Measurements from ENCODE around the gene PCSK6. TPM values are rescaled to one million over a fixed set of nuclear protein-coding genes. Genes with fewer than 3 reads are reported as not detected.

The PCSK6 gene
- total RNA-seq, 1 donor from 2014 or later = 1.3 TPM

GRCh38 chr15:101322016-101322695 is 167.4 kb downstream of the PCSK6 start:
- H3K27me3 ChIP-seq (ENCODE audit: insufficient read depth, low read length) = peaks cover 2% of the 10 kb centered on the region
- no peak overlapping the region for H3K4me3 ChIP-seq (ENCODE audit: insufficient read depth, low read depth, low read length)
- TF ChIP-seq CTCF (IDR thresholded peaks at IDR 0.05; ENCODE audit: insufficient read depth, low read depth, low read length) (no peak), EZH2 (IDR thresholded peaks at IDR 0.05; ENCODE audit: insufficient read depth, low read length) (no peak)
- H3K4me2 ChIP-seq (ENCODE audit: low read length) = no peak overlapping the region
- Mint-ChIP-seq H3K27ac (ENCODE audit: unreplicated experiment) (no peak overlapping the region), H3K4me3 (ENCODE audit: unreplicated experiment) (no peak overlapping the region), H3K36me3 (ENCODE audit: low read depth, unreplicated experiment) (no peaks in the 10 kb centered on the region), H3K4me1 (ENCODE audit: low read depth, unreplicated experiment) (no peaks in the 10 kb centered on the region), H3K27me3 (ENCODE audit: low read depth, unreplicated experiment) (peaks cover 53% of the 10 kb centered on the region), H3K9me3 (ENCODE audit: unreplicated experiment) (no peaks in the 10 kb centered on the region)
- no peak overlapping the region for H3K9ac ChIP-seq (ENCODE audit: low read length)
- H3K36me3 ChIP-seq (ENCODE audit: insufficient read depth, low read length) = no peaks in the 10 kb centered on the region
- FAIRE-seq (no peak), DNase-seq (ENCODE audit: low read depth) (no peak)
- H2AFZ ChIP-seq (ENCODE audit: low read depth, low read length) = no peak overlapping the region
- H3K9me3 ChIP-seq (ENCODE audit: insufficient read depth, low read depth, low read length) = no peaks in the 10 kb centered on the region
- no peaks in the 10 kb centered on the region for H3K4me1 ChIP-seq (ENCODE audit: insufficient read depth, low read length)
- no peaks in the 10 kb centered on the region for H3K79me2 ChIP-seq (ENCODE audit: insufficient read depth, low read length)
- no peaks in the 10 kb centered on the region for H4K20me1 ChIP-seq (ENCODE audit: insufficient read depth, low read length)
- H3K27ac ChIP-seq (ENCODE audit: low read depth, low read length) = no peak overlapping the region

- no peaks in the 10 kb centered on the region for H3K36me3 Mint-ChIP-seq (ENCODE audit: low read depth, unreplicated experiment)
- TF ChIP-seq CTCF (IDR thresholded peaks at IDR 0.05; ENCODE audit: insufficient read depth, low read depth, low read length) = no peak
- no peak for TF ChIP-seq EZH2 (IDR thresholded peaks at IDR 0.05; ENCODE audit: insufficient read depth, low read length)
- Histone ChIP-seq H3K27ac (ENCODE audit: low read depth, low read length) (no peak overlapping the region), H3K4me1 (ENCODE audit: insufficient read depth, low read length) (no peaks in the 10 kb centered on the region), H2AFZ (ENCODE audit: low read depth, low read length) (no peak overlapping the region), H3K4me3 (ENCODE audit: insufficient read depth, low read depth, low read length) (no peak overlapping the region), H3K36me3 (ENCODE audit: insufficient read depth, low read length) (no peaks in the 10 kb centered on the region), H3K4me2 (ENCODE audit: low read length) (no peak overlapping the region), H3K9me3 (ENCODE audit: insufficient read depth, low read depth, low read length) (no peaks in the 10 kb centered on the region), H3K27me3 (ENCODE audit: insufficient read depth, low read length) (peaks cover 2% of the 10 kb centered on the region), H4K20me1 (ENCODE audit: insufficient read depth, low read length) (no peaks in the 10 kb centered on the region), H3K79me2 (ENCODE audit: insufficient read depth, low read length) (no peaks in the 10 kb centered on the region), H3K9ac (ENCODE audit: low read length) (no peak overlapping the region)
- H3K9me3 Mint-ChIP-seq (ENCODE audit: unreplicated experiment) = no peaks in the 10 kb centered on the region
- DNase-seq (ENCODE audit: low read depth) (peak; percentile 4), FAIRE-seq (no peak)
- no peak overlapping the region for H3K4me3 Mint-ChIP-seq (ENCODE audit: unreplicated experiment)
- H3K4me1 Mint-ChIP-seq (ENCODE audit: low read depth, unreplicated experiment) = no peaks in the 10 kb centered on the region
- H3K27ac Mint-ChIP-seq (ENCODE audit: unreplicated experiment) = no peak overlapping the region
- H3K27me3 Mint-ChIP-seq (ENCODE audit: low read depth, unreplicated experiment) = peaks cover 40% of the 10 kb centered on the region
Observed at GRCh38 chr15:101320501-101321052, 168.9 kb downstream of the PCSK6 start.

DNA sequence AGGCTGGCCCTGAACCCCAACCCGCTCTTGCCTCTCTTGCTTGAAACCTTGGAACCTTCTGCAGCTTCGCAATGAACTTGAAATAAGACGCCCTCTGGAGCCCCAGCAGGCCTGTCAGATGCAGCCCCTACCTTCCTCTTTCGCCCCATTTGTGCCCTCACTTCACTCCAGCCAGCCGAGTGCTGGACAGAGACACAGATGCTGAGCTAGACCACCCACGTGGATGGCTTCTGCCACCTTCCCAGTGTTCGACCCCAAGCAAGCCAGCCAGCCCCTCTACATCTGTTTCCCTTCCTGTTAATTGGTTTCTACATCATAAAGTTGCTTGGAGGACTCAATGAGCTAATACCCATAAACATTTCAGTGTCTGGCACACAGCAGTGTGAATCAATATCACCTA is 170.7 kb downstream of the PCSK6 start:
- no peak for FAIRE-seq
- no peak overlapping the region for H3K27ac Mint-ChIP-seq (ENCODE audit: unreplicated experiment)
- no peaks in the 10 kb centered on the region for H3K36me3 Mint-ChIP-seq (ENCODE audit: low read depth, unreplicated experiment)

More for the DNA sequence above, 170.7 kb downstream of the PCSK6 start:
- Histone ChIP-seq H3K27ac (ENCODE audit: low read depth, low read length) (no peak overlapping the region), H3K79me2 (ENCODE audit: insufficient read depth, low read length) (no peaks in the 10 kb centered on the region), H3K36me3 (ENCODE audit: insufficient read depth, low read length) (no peaks in the 10 kb centered on the region), H3K9ac (ENCODE audit: low read length) (no peak overlapping the region), H3K4me1 (ENCODE audit: insufficient read depth, low read length) (no peaks in the 10 kb centered on the region), H3K4me3 (ENCODE audit: insufficient read depth, low read depth, low read length) (no peak overlapping the region), H2AFZ (ENCODE audit: low read depth, low read length) (no peak overlapping the region), H4K20me1 (ENCODE audit: insufficient read depth, low read length) (no peaks in the 10 kb centered on the region), H3K9me3 (ENCODE audit: insufficient read depth, low read depth, low read length) (no peaks in the 10 kb centered on the region), H3K27me3 (ENCODE audit: insufficient read depth, low read length) (peaks cover 2% of the 10 kb centered on the region), H3K4me2 (ENCODE audit: low read length) (no peak overlapping the region)
- Mint-ChIP-seq H3K9me3 (ENCODE audit: unreplicated experiment) (no peaks in the 10 kb centered on the region), H3K4me1 (ENCODE audit: low read depth, unreplicated experiment) (no peaks in the 10 kb centered on the region), H3K27me3 (ENCODE audit: low read depth, unreplicated experiment) (peaks cover 36% of the 10 kb centered on the region), H3K4me3 (ENCODE audit: unreplicated experiment) (no peak overlapping the region)
- TF ChIP-seq EZH2 (IDR thresholded peaks at IDR 0.05; ENCODE audit: insufficient read depth, low read length) = no peak
- DNase-seq (ENCODE audit: low read depth) = no peak
